ENCODE data around the gene MBP.

- no peak for TF ChIP-seq CTCF (IDR thresholded peaks at IDR 0.05; ENCODE audit: low read depth, low read length)
- TF ChIP-seq POLR2A (IDR thresholded peaks at IDR 0.05; ENCODE audit: extremely low read depth, insufficient read length), result no peak
- TF ChIP-seq, protein P1, sequence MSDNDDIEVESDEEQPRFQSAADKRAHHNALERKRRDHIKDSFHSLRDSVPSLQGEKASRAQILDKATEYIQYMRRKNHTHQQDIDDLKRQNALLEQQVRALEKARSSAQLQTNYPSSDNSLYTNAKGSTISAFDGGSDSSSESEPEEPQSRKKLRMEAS (IDR thresholded peaks at IDR 0.05; ENCODE audit: low read depth, low read length), result no peak
Measured at GRCh38 chr18:77047803-77048419, 84.7 kb downstream of the MBP start.
